Measurements from ENCODE around the gene POMC. TPM values are rescaled to one million over a fixed set of nuclear protein-coding genes. Genes with fewer than 3 reads are reported as not detected.

The POMC gene
- total and polyA plus RNA-seq, 2 of the 4 experiments (the other 2 are of a cell fraction) = 0.17 TPM; not detected in 1

- no peaks in the 10 kb centered on the region for H3K4me1 ChIP-seq (ENCODE audit: control insufficient read depth, insufficient read depth, low read length)
- no peak overlapping the region for H2BK20ac ChIP-seq (ENCODE audit: low read depth, low read length)
- H3K56ac ChIP-seq (ENCODE audit: extremely low read depth, insufficient read depth, low read length) = no peak overlapping the region
- TF ChIP-seq RCOR1 (IDR thresholded peaks at IDR 0.05; ENCODE audit: insufficient replicate concordance, low read length) (peak; percentile 30), POLR2A (IDR thresholded peaks at IDR 0.05; ENCODE audit: low read depth, low read length) (no peak), MAFK (IDR thresholded peaks at IDR 0.05; ENCODE audit: low read depth, low read length) (no peak), NFE2L2 (IDR thresholded peaks at IDR 0.05; ENCODE audit: low read depth, low read length) (no peak), FOS (IDR thresholded peaks at IDR 0.05; ENCODE audit: low read depth, low read length) (no peak), RFX5 (IDR thresholded peaks at IDR 0.05; ENCODE audit: low read depth, low read length) (no peak), CEBPB (IDR thresholded peaks at IDR 0.05; ENCODE audit: low read depth, low read length) (0 out of 2 replicates have a peak, but pooled peaks have one; percentile 10), SMC3 (IDR thresholded peaks at IDR 0.05; ENCODE audit: low read depth, low read length) (no peak), BHLHE40 (IDR thresholded peaks at IDR 0.05; ENCODE audit: low read depth, low read length) (no peak), CHD1 (IDR thresholded peaks at IDR 0.05; ENCODE audit: low read depth, low read length) (no peak), MAZ (IDR thresholded peaks at IDR 0.05; ENCODE audit: borderline replicate concordance, low read depth, low read length) (no peak), USF2 (IDR thresholded peaks at IDR 0.05; ENCODE audit: low read depth, low read length) (no peak), RAD21 (IDR thresholded peaks at IDR 0.05; ENCODE audit: low read length) (no peak), MXI1 (IDR thresholded peaks at IDR 0.05; ENCODE audit: borderline replicate concordance, low read depth, low read length) (no peak)
- TF ChIP-seq, protein P1, sequence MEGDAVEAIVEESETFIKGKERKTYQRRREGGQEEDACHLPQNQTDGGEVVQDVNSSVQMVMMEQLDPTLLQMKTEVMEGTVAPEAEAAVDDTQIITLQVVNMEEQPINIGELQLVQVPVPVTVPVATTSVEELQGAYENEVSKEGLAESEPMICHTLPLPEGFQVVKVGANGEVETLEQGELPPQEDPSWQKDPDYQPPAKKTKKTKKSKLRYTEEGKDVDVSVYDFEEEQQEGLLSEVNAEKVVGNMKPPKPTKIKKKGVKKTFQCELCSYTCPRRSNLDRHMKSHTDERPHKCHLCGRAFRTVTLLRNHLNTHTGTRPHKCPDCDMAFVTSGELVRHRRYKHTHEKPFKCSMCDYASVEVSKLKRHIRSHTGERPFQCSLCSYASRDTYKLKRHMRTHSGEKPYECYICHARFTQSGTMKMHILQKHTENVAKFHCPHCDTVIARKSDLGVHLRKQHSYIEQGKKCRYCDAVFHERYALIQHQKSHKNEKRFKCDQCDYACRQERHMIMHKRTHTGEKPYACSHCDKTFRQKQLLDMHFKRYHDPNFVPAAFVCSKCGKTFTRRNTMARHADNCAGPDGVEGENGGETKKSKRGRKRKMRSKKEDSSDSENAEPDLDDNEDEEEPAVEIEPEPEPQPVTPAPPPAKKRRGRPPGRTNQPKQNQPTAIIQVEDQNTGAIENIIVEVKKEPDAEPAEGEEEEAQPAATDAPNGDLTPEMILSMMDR (conservative IDR thresholded peaks at IDR 0.05; ENCODE audit: low read depth, low read length) = no peak
- TF ChIP-seq, protein P2, sequence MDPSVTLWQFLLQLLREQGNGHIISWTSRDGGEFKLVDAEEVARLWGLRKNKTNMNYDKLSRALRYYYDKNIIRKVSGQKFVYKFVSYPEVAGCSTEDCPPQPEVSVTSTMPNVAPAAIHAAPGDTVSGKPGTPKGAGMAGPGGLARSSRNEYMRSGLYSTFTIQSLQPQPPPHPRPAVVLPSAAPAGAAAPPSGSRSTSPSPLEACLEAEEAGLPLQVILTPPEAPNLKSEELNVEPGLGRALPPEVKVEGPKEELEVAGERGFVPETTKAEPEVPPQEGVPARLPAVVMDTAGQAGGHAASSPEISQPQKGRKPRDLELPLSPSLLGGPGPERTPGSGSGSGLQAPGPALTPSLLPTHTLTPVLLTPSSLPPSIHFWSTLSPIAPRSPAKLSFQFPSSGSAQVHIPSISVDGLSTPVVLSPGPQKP (IDR thresholded peaks at IDR 0.05; ENCODE audit: borderline replicate concordance, low read depth, low read length) = no peak
- no peak overlapping the region for H2BK5ac ChIP-seq (ENCODE audit: low read depth, low read length, poor library complexity, severe bottlenecking)
- H3K9me3 ChIP-seq (ENCODE audit: control insufficient read depth, insufficient read depth, low read length) = no peaks in the 10 kb centered on the region
- no peak overlapping the region for H3K27ac ChIP-seq (ENCODE audit: insufficient read depth, low read length)
- H2BK120ac ChIP-seq (ENCODE audit: low read depth, low read length) = no peak overlapping the region
- no peaks in the 10 kb centered on the region for H4K20me1 ChIP-seq (ENCODE audit: insufficient read depth, low read length)
- no peaks in the 10 kb centered on the region for H3K36me3 ChIP-seq (ENCODE audit: control insufficient read depth, insufficient read depth, low read length)
- intact Hi-C loops (cut with micrococcal nuclease) (no loop called here), dilution Hi-C loops (cut with HindIII; ENCODE audit: low sequenced_read_pairs, unreplicated experiment) (no loop called here), in situ Hi-C loops (cut with MboI; ENCODE audit: low sequenced_read_pairs) (no loop called here)
- no peak overlapping the region for H3K18ac ChIP-seq (ENCODE audit: low read depth, low read length)
- H4K5ac ChIP-seq (ENCODE audit: low read depth, low read length) = no peak overlapping the region
- H4K91ac ChIP-seq (ENCODE audit: insufficient read depth, low read depth, low read length) = no peak overlapping the region
- ATAC-seq (ENCODE audit: low read depth) = peak; percentile 94
- POLR2A ChIA-PET (ENCODE audit: unreplicated experiment) = no interaction called here
- no peak overlapping the region for H3K23ac ChIP-seq (ENCODE audit: low read depth, low read length)
- no peaks in the 10 kb centered on the region for H3K9me1 ChIP-seq (ENCODE audit: insufficient read depth, low read length)
- no peak overlapping the region for H2AK9ac ChIP-seq (replicated peaks; ENCODE audit: low read depth, low read length, poor library complexity)
- no peaks in the 10 kb centered on the region for H3K79me1 ChIP-seq (ENCODE audit: low read depth in 1 of 2, low read length in 2 of 2)
- no CpG with 5 or more reads among the region's 4 CpGs for WGBS, 2 experiments (ENCODE audit: extremely low coverage in 2 of 2, insufficient read length in 1 of 2)
- no peak overlapping the region for H2BK15ac ChIP-seq (ENCODE audit: low read depth, low read length)
- H3K27me3 ChIP-seq (ENCODE audit: control insufficient read depth, insufficient read depth, low read length) = no peaks in the 10 kb centered on the region; the same call in 1 of the 2 replicates
- CTCF ChIA-PET = no interaction called here
- H3K14ac ChIP-seq (replicated peaks; ENCODE audit: low read depth, low read length) = no peak overlapping the region
- no peak overlapping the region for H3K9ac ChIP-seq (ENCODE audit: low read depth, low read length)
- H2AK5ac ChIP-seq (ENCODE audit: low read depth, low read length) = no peak overlapping the region
- no peak overlapping the region for H4K8ac ChIP-seq (ENCODE audit: low read depth in 2 of 2, low read length in 2 of 2)
- no peak overlapping the region for H3K4me3 ChIP-seq (ENCODE audit: insufficient read depth, low read depth, low read length)
- no TSS peak for BruUV-seq (replicated peaks)
- H3K4me2 ChIP-seq (ENCODE audit: low read depth, low read length) = no peak overlapping the region
- DNase-seq = peak; percentile 68
- no peak overlapping the region for H3K4ac ChIP-seq (ENCODE audit: low read depth, low read length)
- H2AFZ ChIP-seq (replicated peaks; ENCODE audit: low read length, poor library complexity) = no peak overlapping the region
Measured at GRCh38 chr2:25115902-25116301, 52.5 kb downstream of the POMC start.
